AG10803 (cell line): ENCODE results near the gene STK32A.

Source experiments
- DNase-seq: peaks from one replicate; pipeline ENCODE4 v3.0.0; 2010; ENCODE audit warnings: low read depth
- H3K4me3 ChIP-seq: 2 replicates; pipeline ENCODE4 v1.5.1; 2011; ENCODE audit warnings: mild to moderate bottlenecking, low read length, control low read depth
- TF ChIP-seq, protein P1 (sequence below): conservative IDR thresholded peaks from 2 replicates; pipeline ENCODE4 v1.5.1; 2011; ENCODE audit warnings: mild to moderate bottlenecking, low read length, control low read depth, inconsistent platforms

The STK32A gene

DNA sequence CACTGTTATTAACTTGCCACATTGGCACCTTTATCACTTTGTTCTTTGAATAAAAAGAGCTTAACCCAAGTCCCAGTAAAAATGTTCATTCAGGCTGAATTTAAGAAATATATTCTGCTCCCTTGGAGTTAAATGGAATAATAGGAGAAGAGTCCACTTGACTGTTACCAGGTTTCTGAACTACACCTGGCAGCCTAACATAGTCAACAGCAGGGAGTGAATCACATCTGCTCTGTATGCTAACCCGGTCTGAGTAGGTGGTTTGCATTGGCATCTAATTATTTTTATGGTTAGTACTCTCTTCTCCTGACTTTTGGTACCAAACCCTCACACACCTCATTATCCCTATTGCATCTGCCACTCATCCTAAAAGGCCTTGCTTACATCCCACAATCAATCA lies 86.7 kb downstream of the STK32A start:
- TF ChIP-seq, protein P1, sequence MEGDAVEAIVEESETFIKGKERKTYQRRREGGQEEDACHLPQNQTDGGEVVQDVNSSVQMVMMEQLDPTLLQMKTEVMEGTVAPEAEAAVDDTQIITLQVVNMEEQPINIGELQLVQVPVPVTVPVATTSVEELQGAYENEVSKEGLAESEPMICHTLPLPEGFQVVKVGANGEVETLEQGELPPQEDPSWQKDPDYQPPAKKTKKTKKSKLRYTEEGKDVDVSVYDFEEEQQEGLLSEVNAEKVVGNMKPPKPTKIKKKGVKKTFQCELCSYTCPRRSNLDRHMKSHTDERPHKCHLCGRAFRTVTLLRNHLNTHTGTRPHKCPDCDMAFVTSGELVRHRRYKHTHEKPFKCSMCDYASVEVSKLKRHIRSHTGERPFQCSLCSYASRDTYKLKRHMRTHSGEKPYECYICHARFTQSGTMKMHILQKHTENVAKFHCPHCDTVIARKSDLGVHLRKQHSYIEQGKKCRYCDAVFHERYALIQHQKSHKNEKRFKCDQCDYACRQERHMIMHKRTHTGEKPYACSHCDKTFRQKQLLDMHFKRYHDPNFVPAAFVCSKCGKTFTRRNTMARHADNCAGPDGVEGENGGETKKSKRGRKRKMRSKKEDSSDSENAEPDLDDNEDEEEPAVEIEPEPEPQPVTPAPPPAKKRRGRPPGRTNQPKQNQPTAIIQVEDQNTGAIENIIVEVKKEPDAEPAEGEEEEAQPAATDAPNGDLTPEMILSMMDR: no peak
- no peak overlapping the region for H3K4me3 ChIP-seq
- DNase-seq: no peak

DNA sequence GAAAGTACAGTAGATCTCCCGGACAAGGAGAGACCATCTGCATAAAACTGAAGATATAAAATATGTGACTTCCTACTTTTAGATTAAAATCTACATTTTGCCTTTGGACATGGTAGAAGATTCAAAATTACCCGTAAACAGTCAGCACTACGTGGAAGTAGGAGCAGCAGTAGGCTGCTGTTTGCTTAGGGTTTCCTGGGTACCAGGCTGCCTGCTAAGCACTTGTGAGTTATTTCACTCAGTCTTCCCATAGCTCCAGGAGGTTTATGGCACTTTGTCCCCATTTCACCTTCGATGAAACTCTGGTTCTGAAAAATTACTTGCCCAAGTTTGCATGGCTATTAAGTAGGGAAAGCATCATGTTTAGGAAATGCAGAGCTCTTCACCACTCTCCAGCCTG lies 92.6 kb downstream of the STK32A start:
- TF ChIP-seq, protein P1: no peak
- no peak for DNase-seq
- H3K4me3 ChIP-seq: no peak overlapping the region

DNA sequence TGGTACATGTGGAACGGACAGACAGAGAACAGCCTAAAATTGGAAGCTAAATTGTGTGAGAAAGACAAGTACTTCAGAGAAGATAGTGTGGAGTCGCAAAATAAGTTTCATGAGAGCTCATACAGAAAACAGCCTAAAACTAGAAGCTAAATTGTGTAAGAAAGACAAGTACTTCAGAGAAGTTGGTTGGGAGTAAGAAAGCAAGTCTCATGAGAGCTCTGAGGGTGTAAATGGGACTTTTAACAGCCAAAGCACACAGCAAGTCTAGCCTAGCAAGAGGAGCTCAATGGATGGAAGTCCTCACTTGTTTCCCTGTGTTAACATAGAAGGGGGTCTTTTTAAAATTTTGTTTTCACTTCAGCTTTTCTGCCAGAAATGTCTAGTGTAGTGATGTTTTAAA lies 93.1 kb downstream of the STK32A start:
- DNase-seq: no peak
- H3K4me3 ChIP-seq: no peak overlapping the region
- TF ChIP-seq, protein P1: no peak

DNA sequence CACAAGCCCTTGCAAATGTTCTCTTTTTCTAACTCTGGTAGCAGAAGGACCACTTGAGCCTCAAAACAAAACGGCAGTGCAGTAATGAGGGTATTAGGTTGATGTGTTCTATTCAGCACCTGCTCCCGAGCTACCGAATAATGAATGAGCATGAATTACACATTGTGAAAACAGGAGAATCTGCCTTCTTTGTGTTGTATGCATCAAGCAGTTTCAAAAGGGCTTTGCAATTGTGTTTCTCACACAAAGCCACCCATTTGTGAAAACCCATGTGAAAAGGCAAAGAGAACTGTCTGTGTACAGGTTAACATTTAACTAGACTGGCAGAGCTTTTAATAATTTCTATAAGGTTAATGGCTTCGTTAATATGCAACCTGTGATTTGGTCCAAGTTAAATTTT lies 97.8 kb downstream of the STK32A start:
- H3K4me3 ChIP-seq: no peak overlapping the region
- no peak for DNase-seq
- TF ChIP-seq, protein P1: no peak

DNA sequence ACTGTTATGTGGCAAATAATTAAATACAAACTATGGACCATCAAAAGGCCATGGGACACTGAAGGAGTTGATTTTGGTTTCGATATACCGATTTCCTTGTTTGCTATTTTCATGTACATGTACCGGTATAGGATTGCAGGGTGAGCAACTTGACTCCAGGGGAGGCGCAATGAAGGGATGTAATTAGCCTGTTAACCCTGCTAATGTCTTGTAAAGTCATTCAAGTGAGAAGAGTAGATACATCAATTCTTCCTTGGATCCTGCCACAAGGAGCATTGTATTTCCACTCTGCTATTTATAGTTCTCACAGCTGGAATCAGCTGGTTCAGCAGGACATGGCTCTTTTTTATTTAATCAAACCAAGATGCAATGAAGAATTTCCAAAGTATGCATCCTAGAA lies 102.0 kb downstream of the STK32A start:
- TF ChIP-seq, protein P1: no peak
- DNase-seq: peak; percentile 28
- H3K4me3 ChIP-seq: no peak overlapping the region

DNA sequence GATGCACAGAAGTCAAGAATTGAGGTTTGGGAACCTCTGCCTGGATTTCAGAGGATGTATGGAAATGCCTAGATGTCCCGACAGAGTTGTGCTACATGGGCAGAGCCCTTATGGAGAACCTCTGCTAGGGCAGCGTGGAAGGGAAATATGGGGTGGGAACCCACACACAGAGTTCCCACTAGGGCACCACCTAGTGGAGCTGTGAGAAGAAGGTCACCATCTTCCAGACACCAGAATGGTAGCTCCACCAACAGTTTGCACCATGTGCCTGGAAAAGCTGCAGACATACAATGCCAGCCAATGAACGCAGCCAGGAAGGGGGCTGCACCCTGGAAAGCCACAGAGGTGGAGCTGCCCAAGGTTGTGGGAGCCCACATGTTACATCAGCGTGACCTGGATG lies 104.5 kb downstream of the STK32A start:
- TF ChIP-seq, protein P1: no peak
- no peak overlapping the region for H3K4me3 ChIP-seq
- no peak for DNase-seq

DNA sequence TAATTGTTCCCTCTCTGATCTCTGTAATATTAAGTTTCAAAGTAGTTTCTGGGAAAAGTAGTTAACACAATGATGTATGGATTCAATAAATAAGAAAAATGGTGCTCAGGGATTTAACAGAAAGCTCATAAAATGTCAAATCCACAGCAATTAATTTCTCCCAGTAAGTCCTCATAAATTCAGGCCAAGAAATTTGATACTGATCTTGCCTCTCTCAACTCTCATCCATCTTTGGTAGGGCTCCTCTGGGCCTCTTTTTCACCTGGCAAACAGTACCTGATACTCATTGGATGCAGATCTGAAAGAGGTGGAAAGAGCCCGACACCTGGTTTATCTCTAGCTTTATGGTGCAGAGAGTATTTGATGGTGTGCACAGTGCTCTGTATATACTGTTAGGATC lies 106.1 kb downstream of the STK32A start:
- no peak for DNase-seq
- H3K4me3 ChIP-seq: no peak overlapping the region
- TF ChIP-seq, protein P1: no peak
